Measurements from ENCODE around the gene PFDN1. TPM values are rescaled to one million over a fixed set of nuclear protein-coding genes. Genes with fewer than 3 reads are reported as not detected.

Gene PFDN1
- total RNA-seq, 1 donor from 2014 or later = 173 TPM

DNA sequence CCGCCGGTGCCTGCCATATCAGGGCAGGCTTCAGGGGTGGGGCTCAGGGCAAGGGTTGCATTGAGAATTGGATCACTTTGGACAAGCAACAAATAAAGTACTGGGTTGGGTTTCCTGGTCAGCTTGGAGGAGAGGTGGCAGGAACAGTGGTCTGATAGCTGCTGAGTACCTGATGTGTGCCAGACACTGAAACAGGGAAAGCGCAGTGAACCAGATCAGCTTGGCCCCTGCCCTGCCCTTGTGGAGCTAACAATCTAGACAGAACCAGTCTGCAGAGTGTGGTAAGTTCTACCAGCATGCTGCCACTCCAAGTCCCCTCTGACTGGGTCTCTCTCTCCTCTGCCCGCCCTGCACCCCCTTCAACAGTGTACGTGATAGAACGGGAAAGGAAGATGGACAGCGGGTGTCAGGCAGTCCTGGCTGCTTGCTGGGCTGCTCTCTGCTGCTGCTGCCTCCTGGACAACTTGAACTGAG, 74.5 kb downstream of the PFDN1 start:
- no peak for DNase-seq (ENCODE audit: low read depth)
- H3K4me3 ChIP-seq (ENCODE audit: low read depth, low read length) = no peak overlapping the region
- TF ChIP-seq, protein P1, sequence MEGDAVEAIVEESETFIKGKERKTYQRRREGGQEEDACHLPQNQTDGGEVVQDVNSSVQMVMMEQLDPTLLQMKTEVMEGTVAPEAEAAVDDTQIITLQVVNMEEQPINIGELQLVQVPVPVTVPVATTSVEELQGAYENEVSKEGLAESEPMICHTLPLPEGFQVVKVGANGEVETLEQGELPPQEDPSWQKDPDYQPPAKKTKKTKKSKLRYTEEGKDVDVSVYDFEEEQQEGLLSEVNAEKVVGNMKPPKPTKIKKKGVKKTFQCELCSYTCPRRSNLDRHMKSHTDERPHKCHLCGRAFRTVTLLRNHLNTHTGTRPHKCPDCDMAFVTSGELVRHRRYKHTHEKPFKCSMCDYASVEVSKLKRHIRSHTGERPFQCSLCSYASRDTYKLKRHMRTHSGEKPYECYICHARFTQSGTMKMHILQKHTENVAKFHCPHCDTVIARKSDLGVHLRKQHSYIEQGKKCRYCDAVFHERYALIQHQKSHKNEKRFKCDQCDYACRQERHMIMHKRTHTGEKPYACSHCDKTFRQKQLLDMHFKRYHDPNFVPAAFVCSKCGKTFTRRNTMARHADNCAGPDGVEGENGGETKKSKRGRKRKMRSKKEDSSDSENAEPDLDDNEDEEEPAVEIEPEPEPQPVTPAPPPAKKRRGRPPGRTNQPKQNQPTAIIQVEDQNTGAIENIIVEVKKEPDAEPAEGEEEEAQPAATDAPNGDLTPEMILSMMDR (conservative IDR thresholded peaks at IDR 0.05; ENCODE audit: low read depth, low read length) = no peak

- TF ChIP-seq, protein P1 (conservative IDR thresholded peaks at IDR 0.05; ENCODE audit: low read depth, low read length) = no peak
These were observed 75.9 kb downstream of the PFDN1 start for GRCh38 chr5:140227046-140227445.

DNA sequence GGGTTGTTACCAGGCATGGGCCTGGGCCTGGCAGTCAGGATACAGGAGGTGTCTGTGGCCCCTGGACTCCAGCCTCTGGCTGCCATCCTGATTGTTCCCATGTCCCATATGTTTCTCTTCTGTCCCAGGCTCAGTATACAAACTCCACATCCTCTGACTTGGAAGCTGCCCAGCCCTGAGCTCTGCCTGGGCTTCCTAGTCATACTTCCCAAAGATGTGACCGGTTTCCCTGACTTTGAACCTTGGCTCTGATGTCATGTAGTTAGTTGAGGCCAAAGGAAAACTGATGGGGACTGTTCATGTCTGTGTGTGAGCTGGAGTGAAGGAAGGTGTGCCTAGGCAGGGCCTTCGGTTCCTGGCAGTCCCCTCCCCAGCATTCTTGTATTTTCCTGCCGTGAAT, 77.5 kb downstream of the PFDN1 start:
- no peak for DNase-seq (ENCODE audit: low read depth)
- no peak overlapping the region for H3K4me3 ChIP-seq (ENCODE audit: low read depth, low read length)
- TF ChIP-seq, protein P1 (conservative IDR thresholded peaks at IDR 0.05; ENCODE audit: low read depth, low read length) = no peak

More at GRCh38 chr5:140227046-140227445, 75.9 kb downstream of the PFDN1 start:
- H3K4me3 ChIP-seq (ENCODE audit: low read depth, low read length) = no peak overlapping the region
- no peak for DNase-seq (ENCODE audit: low read depth)

GRCh38 chr5:140224658-140225057, 78.2 kb downstream of the PFDN1 start:
- no peak overlapping the region for H3K4me3 ChIP-seq (ENCODE audit: low read depth, low read length)
- no peak for DNase-seq (ENCODE audit: low read depth)
- TF ChIP-seq, protein P1 (conservative IDR thresholded peaks at IDR 0.05; ENCODE audit: low read depth, low read length) = no peak

DNA sequence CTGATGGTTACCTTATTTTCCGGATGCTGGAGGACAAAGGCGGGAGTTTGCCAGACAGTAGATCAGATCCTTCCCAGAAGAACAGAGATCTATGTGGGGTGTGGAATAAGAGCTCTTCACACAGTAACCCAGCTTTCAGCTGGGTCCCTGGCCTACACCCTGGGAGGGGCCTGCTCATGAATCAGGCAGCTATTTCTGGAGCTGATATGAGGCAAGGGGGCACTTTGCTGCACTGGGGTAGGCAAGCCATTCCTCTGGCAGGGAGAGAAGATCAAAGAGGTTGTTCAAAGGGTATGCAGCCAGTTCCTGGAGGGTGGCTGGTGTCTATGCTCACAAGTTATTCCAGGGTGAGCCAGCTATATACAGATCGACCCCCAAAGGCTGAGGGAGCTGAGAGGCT, 79.3 kb downstream of the PFDN1 start:
- TF ChIP-seq, protein P1 (conservative IDR thresholded peaks at IDR 0.05; ENCODE audit: low read depth, low read length) = no peak
- no peak overlapping the region for H3K4me3 ChIP-seq (ENCODE audit: low read depth, low read length)
- DNase-seq (ENCODE audit: low read depth) = no peak

GRCh38 chr5:140222416-140222815, 80.5 kb downstream of the PFDN1 start:
- TF ChIP-seq, protein P1 (conservative IDR thresholded peaks at IDR 0.05; ENCODE audit: low read depth, low read length) = no peak
- no peak for DNase-seq (ENCODE audit: low read depth)
- no peak overlapping the region for H3K4me3 ChIP-seq (ENCODE audit: low read depth, low read length)

- H3K4me3 ChIP-seq (ENCODE audit: low read depth, low read length) = no peak overlapping the region
- no peak for DNase-seq (ENCODE audit: low read depth)
- TF ChIP-seq, protein P1 (conservative IDR thresholded peaks at IDR 0.05; ENCODE audit: low read depth, low read length) = no peak
These were observed 81.1 kb downstream of the PFDN1 start for GRCh38 chr5:140221697-140222223.

Data from epithelial cell of proximal tubule (primary cell).